H1 (cell line): ENCODE data around the gene ASXL2. TPM values are rescaled to one million over a fixed set of nuclear protein-coding genes. Genes with fewer than 3 reads are reported as not detected.

Experiments
- EP300 ChIP-seq, 2 experiments: IDR thresholded peaks; 1 replicate in 1 of 2; 2 replicates in 1 of 2; pipeline ENCODE4 v1.6.1; 2011 to 2012; ENCODE audit warnings: low read depth in 2 of 2, low read length in 2 of 2, mild to moderate bottlenecking in 2 of 2, borderline replicate concordance in 1 of 2, inconsistent platforms in 1 of 2, moderate library complexity in 1 of 2
- RXRA ChIP-seq: IDR thresholded peaks from 2 replicates; pipeline ENCODE4 v1.6.1; 2011; ENCODE audit warnings: low read depth, mild to moderate bottlenecking, low read length, moderate library complexity; ENCODE audit not compliant: insufficient read depth
- polyA plus RNA-seq, 7 experiments: library from polyadenylated mRNA; depleted of rRNA in 3 of 7; stranded (reverse) in 5 of 7; unstranded in 2 of 7; fragments of >200 nt in 5 of 7; fragments of 200-250 nt in 2 of 7; gene quantifications; 1 replicate in 5 of 7; 2 replicates in 1 of 7; 4 replicates in 1 of 7; pipeline versions ENCODE4 v1.2.1 to v1.2.3, GENCODE V29; 2011 to 2013; ENCODE audit warnings: missing spikeins in 2 of 7, mixed read lengths in 2 of 7
- total RNA-seq: library from RNA; stranded (reverse); fragmentation: NEBNext Ultra II Directional; extraction: Animal tissue kit (Norgen Biotek cat#: 25700); gene quantifications from 2 replicates; pipeline ENCODE4 v1.2.1, GENCODE V29; 2021

ASXL2 gene
- total and polyA plus RNA-seq, 2 of the 8 experiments (the other 6 are each of a cell fraction or from before 2014, with no cell fraction given), result 7.2 to 41.3 TPM

DNA sequence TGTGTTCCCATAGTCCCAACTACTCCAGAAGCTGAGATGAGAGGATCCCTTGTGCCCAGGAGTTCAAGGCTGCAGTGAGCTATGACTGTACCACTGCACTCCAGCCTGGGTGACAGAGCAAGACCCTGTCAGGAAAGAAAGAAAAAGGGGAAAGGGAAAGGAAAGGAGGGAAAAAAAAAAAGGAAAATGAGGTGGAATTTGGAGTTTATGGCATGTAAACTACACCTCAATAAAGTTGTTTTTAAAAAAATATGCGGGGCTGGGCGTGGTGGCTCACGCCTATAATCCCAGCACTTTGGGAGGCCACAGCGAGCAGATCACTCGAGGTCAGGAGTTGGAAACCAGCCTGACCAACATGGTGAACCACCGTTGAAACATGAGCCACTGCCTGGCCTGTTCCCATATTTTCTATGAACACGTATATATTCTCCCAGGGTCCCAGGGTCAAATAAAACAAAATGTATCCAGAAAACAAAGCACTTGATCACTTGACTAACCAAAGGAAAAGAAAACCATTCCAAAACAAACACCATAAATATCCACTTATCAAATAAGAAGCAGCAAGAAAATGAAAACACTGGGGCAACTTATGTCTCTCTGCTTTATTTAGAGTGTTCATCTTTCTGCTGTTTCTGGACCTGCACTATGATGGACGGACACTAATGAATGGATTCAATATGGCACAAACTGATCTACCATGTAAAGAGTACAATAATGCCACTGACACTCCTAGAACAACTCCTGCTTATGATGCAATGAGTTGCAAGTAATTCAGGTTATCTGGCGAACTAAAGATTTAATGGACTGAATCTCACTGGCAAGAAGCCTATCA, 56.8 kb downstream of the ASXL2 start (continued):
- TF ChIP-seq EP300 (IDR thresholded peaks at IDR 0.05; ENCODE audit: borderline replicate concordance in 1 of 2, low read depth in 2 of 2, low read length in 2 of 2), result no peak
- TF ChIP-seq RXRA, result no peak
